Kidney (tissue), 14 donors: ENCODE data around the gene PAQR6. TPM values are rescaled to one million over a fixed set of nuclear protein-coding genes. Genes with fewer than 3 reads are reported as not detected.

Experiments
- DNase-seq, 5 donors: peaks; one replicate each; pipeline ENCODE4 v3.0.0-alpha.2; 2013 to 2020
- FAIRE-seq: peaks from 2 replicates; lab custom pipeline; 2012; peaks lifted over from hg19 to GRCh38; lab: Jason Lieb, UNC
- H3K27ac ChIP-seq, 2 donors: one replicate each; pipeline ENCODE4 v1.7.0; 2013; ENCODE audit warnings: low read depth in 2 of 2, low read length in 2 of 2, inconsistent platforms in 1 of 2
- H3K27me3 ChIP-seq: one replicate; pipeline ENCODE4 v1.7.1; 2013; ENCODE audit warnings: low read length, inconsistent platforms; ENCODE audit not compliant: control insufficient read depth, insufficient read depth
- H3K36me3 ChIP-seq, 3 donors: one replicate each; pipeline versions ENCODE4 v1.7.0 to v1.7.1; 2013; ENCODE audit warnings: low read length in 3 of 3, control low read depth in 1 of 3, inconsistent platforms in 1 of 3; ENCODE audit not compliant: insufficient read depth in 3 of 3, control insufficient read depth in 2 of 3
- H3K4me1 ChIP-seq, 3 donors: one replicate each; pipeline versions ENCODE4 v1.7.0 to v1.7.1; 2013; ENCODE audit warnings: low read length in 3 of 3, inconsistent platforms in 1 of 3, low read depth in 1 of 3; ENCODE audit not compliant: control insufficient read depth in 2 of 3, insufficient read depth in 2 of 3
- H3K4me3 ChIP-seq, 3 donors: one replicate each; pipeline versions ENCODE4 v1.7.0 to v1.8.1; 2013; ENCODE audit warnings: low read length in 3 of 3, control low read depth in 1 of 3, inconsistent platforms in 1 of 3
- H3K9ac ChIP-seq, 3 donors: one replicate each; pipeline versions ENCODE4 v1.7.0 to v1.7.1; 2013; ENCODE audit warnings: low read length in 3 of 3, control low read depth in 1 of 3, inconsistent platforms in 1 of 3
- H3K9me3 ChIP-seq, 3 donors: one replicate each; pipeline versions ENCODE4 v1.7.0 to v1.7.1; 2013; ENCODE audit warnings: low read length in 3 of 3, control low read depth in 1 of 3, inconsistent platforms in 1 of 3; ENCODE audit not compliant: control insufficient read depth in 2 of 3, insufficient read depth in 1 of 3
- intact Hi-C: fragments of 100-400 bp; cut with DNase I; formaldehyde crosslinking; loops from one replicate; pipeline ENCODE4 v1.11.1; 2022
- polyA plus RNA-seq: library from polyadenylated mRNA; stranded (reverse); fragments of 350-450 nt; fragmentation: Illumina TruSeq; extraction: RNeasy Lipid Tissue Mini Kit (QIAGEN cat#74804); gene quantifications from one replicate; pipeline ENCODE4 v1.2.3, GENCODE V29; 2014; ENCODE audit warnings: low read depth, low replicate concordance; ENCODE audit not compliant: insufficient read depth
- total RNA-seq: library from RNA; stranded (reverse); fragmentation: NEBNext Ultra II Directional; extraction: Animal tissue kit (Norgen Biotek cat#: 25700); gene quantifications from one replicate; pipeline ENCODE4 v1.2.1, GENCODE V29; 2021
- TF ChIP-seq, protein P1 (sequence below): IDR thresholded peaks from 3 replicates; pipeline ENCODE4 v1.5.1; 2012; ENCODE audit warnings: mild to moderate bottlenecking, moderate library complexity, borderline replicate concordance; ENCODE audit not compliant: insufficient read depth; ENCODE audit errors: extremely low read depth
- donor health status: control.
- donor health status: control.
- donor health status: control.
- donor health status: control.
- donor health status: control.
- donor health status: DM: yes; HTN: yes; CAD: no.
- donor health status: Normal renal cell carcinoma (clear cell type).

Gene PAQR6
- total and polyA plus RNA-seq, 2 donors from 2014 or later = 2.0 to 4.2 TPM

DNA sequence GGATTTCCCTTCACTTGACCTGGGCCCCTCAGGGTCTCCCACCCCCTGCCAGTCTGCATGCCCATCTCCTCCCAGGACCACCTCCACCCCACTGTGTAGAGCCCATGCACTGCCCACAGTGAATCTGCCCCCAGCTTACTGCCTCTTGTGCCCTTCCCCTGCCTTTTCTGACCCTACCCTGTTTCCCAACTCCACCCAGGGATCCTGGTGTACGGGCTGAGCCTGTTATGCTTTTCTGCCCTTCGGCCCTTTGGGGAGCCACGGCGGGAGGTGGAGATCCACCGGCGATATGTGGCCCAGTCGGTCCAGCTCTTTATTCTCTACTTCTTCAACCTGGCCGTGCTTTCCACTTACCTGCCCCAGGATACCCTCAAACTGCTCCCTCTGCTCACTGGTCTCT is 38.2 kb upstream of the PAQR6 start:
- H3K4me1 ChIP-seq = peaks cover 0 to 21% (median 17%) of the 10 kb centered on the region in 3 donors
- DNase-seq (no peak), FAIRE-seq (no peak)
- TF ChIP-seq, protein P1, sequence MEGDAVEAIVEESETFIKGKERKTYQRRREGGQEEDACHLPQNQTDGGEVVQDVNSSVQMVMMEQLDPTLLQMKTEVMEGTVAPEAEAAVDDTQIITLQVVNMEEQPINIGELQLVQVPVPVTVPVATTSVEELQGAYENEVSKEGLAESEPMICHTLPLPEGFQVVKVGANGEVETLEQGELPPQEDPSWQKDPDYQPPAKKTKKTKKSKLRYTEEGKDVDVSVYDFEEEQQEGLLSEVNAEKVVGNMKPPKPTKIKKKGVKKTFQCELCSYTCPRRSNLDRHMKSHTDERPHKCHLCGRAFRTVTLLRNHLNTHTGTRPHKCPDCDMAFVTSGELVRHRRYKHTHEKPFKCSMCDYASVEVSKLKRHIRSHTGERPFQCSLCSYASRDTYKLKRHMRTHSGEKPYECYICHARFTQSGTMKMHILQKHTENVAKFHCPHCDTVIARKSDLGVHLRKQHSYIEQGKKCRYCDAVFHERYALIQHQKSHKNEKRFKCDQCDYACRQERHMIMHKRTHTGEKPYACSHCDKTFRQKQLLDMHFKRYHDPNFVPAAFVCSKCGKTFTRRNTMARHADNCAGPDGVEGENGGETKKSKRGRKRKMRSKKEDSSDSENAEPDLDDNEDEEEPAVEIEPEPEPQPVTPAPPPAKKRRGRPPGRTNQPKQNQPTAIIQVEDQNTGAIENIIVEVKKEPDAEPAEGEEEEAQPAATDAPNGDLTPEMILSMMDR = no peak
- no peaks in the 10 kb centered on the region for H3K9me3 ChIP-seq
- no peak overlapping the region for H3K27ac ChIP-seq
- H3K4me3 ChIP-seq = no peak overlapping the region
- intact Hi-C loops = no loop called here
- H3K36me3 ChIP-seq = peaks cover 0 to 2% (median 0%) of the 10 kb centered on the region in 3 donors
- H3K27me3 ChIP-seq = no peaks in the 10 kb centered on the region
- H3K9ac ChIP-seq = no peak overlapping the region

DNA sequence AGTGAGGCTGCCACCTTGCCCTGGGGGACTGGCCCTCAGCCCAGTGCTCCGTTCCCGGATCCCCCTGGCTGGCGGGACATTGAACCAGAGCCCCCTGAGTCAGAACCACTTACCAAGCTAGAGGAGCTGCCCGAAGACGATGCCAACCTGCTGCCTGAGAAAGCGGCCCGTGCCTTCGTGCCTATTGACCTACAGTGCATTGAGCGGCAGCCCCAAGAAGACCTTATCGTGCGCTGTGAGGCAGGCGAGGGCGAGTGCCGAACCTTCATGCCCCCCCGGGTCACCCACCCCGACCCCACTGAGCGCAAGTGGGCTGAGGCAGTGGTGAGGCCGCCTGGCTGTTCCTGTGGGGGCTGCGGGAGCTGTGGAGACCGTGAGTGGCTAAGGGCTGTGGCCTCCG is 37.6 kb upstream of the PAQR6 start:
- H3K4me1 ChIP-seq = peaks cover 0 to 21% (median 18%) of the 10 kb centered on the region in 3 donors
- H3K36me3 ChIP-seq = peaks cover 0 to 2% (median 0%) of the 10 kb centered on the region in 3 donors
- H3K4me3 ChIP-seq = no peak overlapping the region
- no peaks in the 10 kb centered on the region for H3K9me3 ChIP-seq
- H3K27me3 ChIP-seq = no peaks in the 10 kb centered on the region
- FAIRE-seq (no peak), DNase-seq (no peak)
- H3K9ac ChIP-seq = no peak overlapping the region
- intact Hi-C loops = no loop called here
- no peak overlapping the region for H3K27ac ChIP-seq
- TF ChIP-seq, protein P1 = no peak

DNA sequence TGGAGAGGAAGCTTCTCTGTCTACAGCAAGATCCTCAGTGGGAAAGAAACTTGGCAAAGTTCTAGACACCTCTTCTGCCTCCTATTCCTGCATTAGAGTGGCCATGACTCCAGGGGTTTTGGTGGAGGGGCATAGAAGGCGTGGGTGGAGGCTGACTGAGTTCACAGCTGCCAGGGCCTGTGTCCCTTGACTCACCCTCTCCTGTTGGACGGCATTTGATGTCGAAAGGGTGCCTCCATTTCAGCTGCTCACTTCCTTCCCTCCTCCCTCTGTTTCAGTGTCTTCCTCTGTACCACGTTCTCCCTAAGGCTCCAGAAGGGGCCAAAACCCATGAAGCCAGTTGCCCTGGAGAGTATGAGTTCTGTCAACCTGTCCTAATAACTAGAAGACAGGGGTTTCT is 36.9 kb upstream of the PAQR6 start:
- H3K4me3 ChIP-seq = no peak overlapping the region
- TF ChIP-seq, protein P1 = no peak
- H3K9ac ChIP-seq = no peak overlapping the region
- no peak for DNase-seq
- no peak overlapping the region for H3K27ac ChIP-seq
- H3K36me3 ChIP-seq = peaks cover 0 to 3% (median 2%) of the 10 kb centered on the region in 3 donors
- peaks cover 0 to 21% (median 18%) of the 10 kb centered on the region in 3 donors for H3K4me1 ChIP-seq
- H3K9me3 ChIP-seq = no peaks in the 10 kb centered on the region
- FAIRE-seq = no peak
- H3K27me3 ChIP-seq = no peaks in the 10 kb centered on the region
- intact Hi-C loops = no loop called here

DNA sequence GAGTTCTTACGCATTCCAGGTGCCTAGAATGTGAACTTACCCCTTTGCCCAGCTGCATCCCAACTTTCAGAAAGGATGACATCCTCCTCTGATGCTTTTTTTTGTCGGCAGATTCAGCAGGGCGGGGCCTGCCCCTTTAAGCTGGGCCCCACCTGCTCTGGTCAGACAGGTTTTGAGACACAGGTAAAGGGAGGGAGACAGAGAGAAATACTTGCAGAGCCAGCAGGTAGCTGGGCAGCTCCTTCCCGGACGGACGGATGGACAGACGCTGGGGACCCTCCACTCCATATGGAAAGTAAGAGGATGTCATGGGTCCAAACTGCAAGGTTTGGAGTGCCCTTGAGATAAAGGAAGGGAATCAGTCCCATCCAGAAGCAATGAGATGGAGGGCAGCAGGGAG is 36.3 kb upstream of the PAQR6 start, which contains the start of gene TMEM79:
TMEM79 (plus strand) TSS at position 214 of the 400 bp plus-strand sequence. CDS start 902 bp downstream, outside the sequence.
- no peak for FAIRE-seq
- TF ChIP-seq, protein P1 = no peak

More for the DNA sequence above, 36.3 kb upstream of the PAQR6 start, which contains the start of gene TMEM79:
- no peak for DNase-seq
- intact Hi-C loops = no loop called here
- peaks cover 0 to 21% (median 18%) of the 10 kb centered on the region in 3 donors for H3K4me1 ChIP-seq
- H3K36me3 ChIP-seq = peaks cover 0 to 5% (median 2%) of the 10 kb centered on the region in 3 donors
- no peaks in the 10 kb centered on the region for H3K9me3 ChIP-seq
- peak within 1 kb of the TSS in 1 of 2 donors; percentile 92 for H3K27ac ChIP-seq
- H3K4me3 ChIP-seq = peak within 1 kb of the TSS; percentile 93 to 99 (median 98)
- no peaks in the 10 kb centered on the region for H3K27me3 ChIP-seq
- peak within 1 kb of the TSS; percentile 64 to 98 (median 78) for H3K9ac ChIP-seq
